NB4 (cell line): Measurements from ENCODE around the gene DPYD.

Source experiments
- CTCF ChIP-seq: IDR thresholded peaks from one replicate; pipeline ENCODE4 v1.5.1; 2012; ENCODE audit warnings: low read depth, low read length
- MYC ChIP-seq: IDR thresholded peaks from 2 replicates; pipeline ENCODE4 v1.6.1; 2011; ENCODE audit warnings: low read depth, low read length
- POLR2A ChIP-seq: IDR thresholded peaks from 2 replicates; pipeline ENCODE4 v1.6.1; 2011; ENCODE audit warnings: mild to moderate bottlenecking; ENCODE audit not compliant: insufficient read length; ENCODE audit errors: extremely low read depth

GRCh38 chr1:97870589-97870988 is 50.2 kb downstream of the DPYD start:
- TF ChIP-seq CTCF (no peak), POLR2A (no peak), MYC (no peak)
